Transverse colon (tissue), 4 donors: ENCODE results near the gene BRSK2.

Experiments
- CTCF ChIP-seq, 5 experiments: fragments of 200-600 bp in 3 of 5; fragments of 450-650 bp in 2 of 5; sonication (generic) in 3 of 5; IDR thresholded peaks; 1 replicate in 2 of 5; 2 replicates in 3 of 5; pipeline ENCODE4 v1.5.1; 2016 to 2017; ENCODE audit warnings: antibody characterized with exemption in 5 of 5, inconsistent platforms in 3 of 5, mild to moderate bottlenecking in 2 of 5, moderate library complexity in 1 of 5
- POLR2AphosphoS5 ChIP-seq, 3 donors: sonication (generic); formaldehyde crosslinking; IDR thresholded peaks; one replicate each; pipeline ENCODE4 v1.6.1; 2016; ENCODE audit warnings: antibody characterized with exemption in 3 of 3

- TF ChIP-seq POLR2AphosphoS5 (IDR thresholded peaks at IDR 0.05) (no peak), CTCF (IDR thresholded peaks at IDR 0.05) (no peak)
Observed at GRCh38 chr11:1409108-1409851, 19.5 kb downstream of the BRSK2 start.
